Activated naive CD4-positive, alpha-beta T cell treated with anti-CD3 and anti-CD28 coated beads, Interleukin-2, amount 50 U/mL, for 72 hours (primary cell): ENCODE results near the gene CHML. TPM values are rescaled to one million over a fixed set of nuclear protein-coding genes. Genes with fewer than 3 reads are reported as not detected.

Source experiments
- ATAC-seq, 2 donors: fragments of 150-1000 bp; cut with Tn5 transposase; 2 replicates each; pipeline ENCODE4 v1.10.0; 2021; ENCODE audit warnings: mild to moderate bottlenecking in 2 of 2, moderate library complexity in 2 of 2
- DNase-seq, 2 donors: peaks; one replicate each; pipeline ENCODE4 v3.0.0; 2021 to 2022; ENCODE audit warnings: low spot score in 2 of 2
- H3K27ac Mint-ChIP-seq, 2 donors: one replicate each; pipeline ENCODE4 v1.8.0; 2022; ENCODE audit warnings: mild to moderate bottlenecking in 2 of 2, mixed read lengths in 2 of 2
- H3K36me3 Mint-ChIP-seq, 2 donors: one replicate each; pipeline ENCODE4 v1.8.0; 2022; ENCODE audit warnings: mixed read lengths in 2 of 2
- H3K9me3 Mint-ChIP-seq, 2 donors: one replicate each; pipeline ENCODE4 v1.8.0; 2022; ENCODE audit warnings: mixed read lengths in 2 of 2
- total RNA-seq, 2 donors: library from RNA; stranded (reverse); gene quantifications; one replicate each; pipeline ENCODE4 v1.2.3, GENCODE V29; 2022

The CHML gene
- total RNA-seq, 2 donors from 2014 or later = 13.1 to 16.2 TPM

- DNase-seq (no peak), ATAC-seq (no peak)
- H3K27ac Mint-ChIP-seq = no peak overlapping the region
- H3K36me3 Mint-ChIP-seq = peaks cover 22 to 46% of the 10 kb centered on the region in 2 donors
- H3K9me3 Mint-ChIP-seq = peaks cover 3 to 4% of the 10 kb centered on the region in 2 donors
Observed at GRCh38 chr1:241636291-241636690, 3.9 kb downstream of the CHML start.

DNA sequence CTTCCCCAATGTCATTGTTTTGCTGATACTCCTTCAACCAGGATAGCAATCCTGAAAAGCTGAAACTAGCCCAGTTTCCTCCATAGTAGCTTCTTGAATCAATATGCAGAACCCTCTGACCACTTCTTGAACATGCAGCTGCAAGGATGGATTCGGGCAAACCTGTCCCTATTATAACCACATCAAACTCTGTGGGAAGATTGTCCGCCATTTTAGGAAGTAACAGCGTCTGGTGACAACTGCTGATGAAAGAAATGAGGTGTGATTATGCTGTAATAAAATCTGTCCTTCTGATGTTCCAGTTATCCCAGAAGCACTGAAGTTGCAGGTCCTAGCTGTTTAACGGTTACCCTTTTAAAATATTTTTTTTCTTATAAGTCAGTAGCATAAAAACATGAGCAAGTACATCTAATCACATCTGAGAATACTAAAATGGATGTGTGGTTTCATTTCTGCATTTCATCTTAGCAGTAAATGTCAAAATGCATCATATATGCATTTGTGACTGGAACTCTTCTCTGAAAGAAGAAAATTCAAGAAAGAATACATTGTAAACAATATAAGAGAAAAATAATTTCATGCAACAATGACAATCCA, 4.5 kb downstream of the CHML start:
- H3K9me3 Mint-ChIP-seq = peaks cover 2 to 4% of the 10 kb centered on the region in 2 donors
- peaks cover 22 to 42% of the 10 kb centered on the region in 2 donors for H3K36me3 Mint-ChIP-seq
- ATAC-seq (no peak), DNase-seq (no peak)
- H3K27ac Mint-ChIP-seq = no peak overlapping the region

DNA sequence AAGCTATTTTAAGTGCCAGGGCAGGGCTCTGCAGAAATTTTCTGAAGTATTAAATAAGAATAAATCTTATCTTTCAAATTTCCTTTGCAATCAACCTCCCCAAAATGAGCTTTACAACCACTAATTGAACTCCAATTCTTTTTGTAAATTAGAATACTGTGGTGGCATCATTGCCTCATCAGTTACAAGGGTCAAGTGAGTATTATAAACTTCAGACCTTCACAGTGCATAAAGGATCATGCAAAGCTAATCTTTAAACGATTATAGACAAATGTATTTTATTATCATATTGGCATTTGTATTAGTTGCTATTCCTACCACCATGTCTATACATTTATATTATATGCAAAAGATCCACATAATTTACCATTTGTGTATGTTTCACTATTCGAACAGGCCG, 7.2 kb downstream of the CHML start:
- ATAC-seq (no peak), DNase-seq (no peak)
- Mint-ChIP-seq H3K27ac (no peak overlapping the region), H3K36me3 (peaks cover 13 to 32% of the 10 kb centered on the region in 2 donors), H3K9me3 (peaks cover 0 to 4% of the 10 kb centered on the region in 2 donors)

- H3K27ac Mint-ChIP-seq = no peak overlapping the region
- ATAC-seq (no peak), DNase-seq (no peak)
- H3K9me3 Mint-ChIP-seq = peaks cover 0 to 4% of the 10 kb centered on the region in 2 donors
- H3K36me3 Mint-ChIP-seq = peaks cover 9 to 32% of the 10 kb centered on the region in 2 donors
Observed at GRCh38 chr1:241631674-241632073, 8.5 kb downstream of the CHML start.

GRCh38 chr1:241630899-241631298, 9.3 kb downstream of the CHML start:
- ATAC-seq = no peak

DNA sequence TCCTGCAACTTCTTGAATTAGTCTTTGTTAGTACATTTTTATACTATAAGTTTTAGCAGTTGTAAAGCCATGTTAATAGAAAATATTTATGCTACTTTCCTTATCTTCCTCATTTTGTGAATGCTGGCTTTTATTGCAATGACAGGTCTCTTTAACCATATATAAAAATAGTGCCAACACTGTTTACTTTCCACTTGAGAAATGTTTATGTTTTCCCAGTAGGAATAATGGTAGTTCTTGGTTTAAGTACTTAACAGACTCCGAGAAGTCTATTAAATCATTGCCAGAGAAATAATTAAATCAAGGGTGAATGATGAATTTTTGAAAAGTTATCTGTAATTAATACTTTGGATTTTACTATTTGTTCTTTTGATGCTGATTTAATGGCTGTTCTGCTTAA, 9.7 kb downstream of the CHML start:
- Mint-ChIP-seq H3K36me3 (peaks cover 8 to 28% of the 10 kb centered on the region in 2 donors), H3K27ac (no peak overlapping the region), H3K9me3 (peaks cover 0 to 4% of the 10 kb centered on the region in 2 donors)
- DNase-seq (no peak), ATAC-seq (no peak)

More at GRCh38 chr1:241630899-241631298, 9.3 kb downstream of the CHML start:
- H3K9me3 Mint-ChIP-seq = peaks cover 0 to 4% of the 10 kb centered on the region in 2 donors
- H3K36me3 Mint-ChIP-seq = peaks cover 9 to 32% of the 10 kb centered on the region in 2 donors
- DNase-seq = no peak
- H3K27ac Mint-ChIP-seq = no peak overlapping the region

GRCh38 chr1:241630005-241630404, 10.2 kb downstream of the CHML start:
- Mint-ChIP-seq H3K27ac (no peak overlapping the region), H3K9me3 (peaks cover 0 to under 1% of the 10 kb centered on the region in 2 donors), H3K36me3 (peaks cover 3 to 23% of the 10 kb centered on the region in 2 donors)
- no peak for ATAC-seq
- no peak for DNase-seq

GRCh38 chr1:241627453-241628259, 12.5 kb downstream of the CHML start:
- peak overlapping the region in 1 of 2 donors; percentile 79 for H3K27ac Mint-ChIP-seq
- ATAC-seq = peak; percentile 73 to 84
- H3K9me3 Mint-ChIP-seq = no peaks in the 10 kb centered on the region
- DNase-seq = peak in 1 of 2 donors; percentile 31
- peaks cover 0 to 10% of the 10 kb centered on the region in 2 donors for H3K36me3 Mint-ChIP-seq

DNA sequence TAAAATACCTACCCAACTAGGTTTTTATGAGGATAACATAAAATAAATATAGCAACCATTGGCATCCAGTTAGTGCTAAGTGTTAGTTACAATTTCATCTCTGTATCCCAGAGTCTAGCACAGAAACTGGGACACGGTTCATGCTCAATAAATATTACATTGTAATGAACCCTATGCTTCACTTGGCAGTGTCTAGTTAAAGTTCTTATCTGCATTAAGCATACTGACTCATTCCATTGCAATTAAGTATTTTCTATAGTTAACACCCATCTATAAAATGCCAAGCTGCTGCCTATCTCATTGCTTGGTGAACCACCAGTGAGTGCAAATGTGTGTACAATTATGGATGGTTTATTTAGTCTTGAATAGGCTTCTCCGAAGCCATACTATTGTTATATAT, 15.2 kb downstream of the CHML start:
- H3K9me3 Mint-ChIP-seq = no peaks in the 10 kb centered on the region
- no peak overlapping the region for H3K27ac Mint-ChIP-seq
- H3K36me3 Mint-ChIP-seq = no peaks in the 10 kb centered on the region
- DNase-seq (no peak), ATAC-seq (no peak)

DNA sequence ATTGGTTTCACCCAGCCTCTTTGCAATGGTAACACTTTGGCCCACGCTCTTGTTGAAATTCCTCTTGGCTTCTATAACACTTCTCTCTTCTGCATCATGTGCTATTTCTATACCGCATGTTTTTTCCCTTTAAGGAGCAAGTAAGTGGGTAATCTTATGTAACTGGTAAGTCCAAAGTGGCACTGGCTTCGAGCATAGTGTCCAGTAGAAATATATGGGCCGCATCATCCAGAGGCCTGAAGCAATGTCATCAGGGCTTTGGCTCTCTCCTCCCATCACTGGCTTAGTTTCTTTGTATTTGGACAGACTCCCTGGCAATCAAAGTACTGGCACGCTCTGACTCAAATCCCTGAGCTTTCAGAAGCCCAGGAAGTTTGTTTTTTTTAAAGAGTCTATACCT, 17.5 kb downstream of the CHML start:
- Mint-ChIP-seq H3K27ac (no peak overlapping the region), H3K9me3 (no peaks in the 10 kb centered on the region), H3K36me3 (no peaks in the 10 kb centered on the region)
- DNase-seq (no peak), ATAC-seq (no peak)

DNA sequence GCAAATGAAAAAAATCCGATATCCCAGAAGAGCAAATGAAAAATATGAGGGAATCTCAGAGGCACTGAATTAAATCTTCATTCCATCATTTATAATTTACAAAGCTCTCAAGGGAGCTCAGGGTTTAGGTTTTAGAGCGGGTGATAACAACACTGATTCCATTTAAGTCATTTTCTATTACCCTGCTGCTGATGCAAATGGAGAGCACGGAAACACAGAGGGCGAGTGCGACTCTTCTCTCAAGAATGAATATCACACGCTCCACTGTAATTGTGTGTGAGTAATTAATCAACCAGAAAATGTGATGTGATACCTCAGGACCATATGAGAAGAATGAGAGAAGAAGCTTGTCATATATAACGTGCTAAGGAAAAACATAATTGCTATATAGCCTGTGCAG, 22.7 kb downstream of the CHML start:
- ATAC-seq (peak in 1 of 2 donors; percentile 37), DNase-seq (no peak)
- no peaks in the 10 kb centered on the region for H3K36me3 Mint-ChIP-seq
- H3K27ac Mint-ChIP-seq = no peak overlapping the region
- H3K9me3 Mint-ChIP-seq = no peaks in the 10 kb centered on the region

DNA sequence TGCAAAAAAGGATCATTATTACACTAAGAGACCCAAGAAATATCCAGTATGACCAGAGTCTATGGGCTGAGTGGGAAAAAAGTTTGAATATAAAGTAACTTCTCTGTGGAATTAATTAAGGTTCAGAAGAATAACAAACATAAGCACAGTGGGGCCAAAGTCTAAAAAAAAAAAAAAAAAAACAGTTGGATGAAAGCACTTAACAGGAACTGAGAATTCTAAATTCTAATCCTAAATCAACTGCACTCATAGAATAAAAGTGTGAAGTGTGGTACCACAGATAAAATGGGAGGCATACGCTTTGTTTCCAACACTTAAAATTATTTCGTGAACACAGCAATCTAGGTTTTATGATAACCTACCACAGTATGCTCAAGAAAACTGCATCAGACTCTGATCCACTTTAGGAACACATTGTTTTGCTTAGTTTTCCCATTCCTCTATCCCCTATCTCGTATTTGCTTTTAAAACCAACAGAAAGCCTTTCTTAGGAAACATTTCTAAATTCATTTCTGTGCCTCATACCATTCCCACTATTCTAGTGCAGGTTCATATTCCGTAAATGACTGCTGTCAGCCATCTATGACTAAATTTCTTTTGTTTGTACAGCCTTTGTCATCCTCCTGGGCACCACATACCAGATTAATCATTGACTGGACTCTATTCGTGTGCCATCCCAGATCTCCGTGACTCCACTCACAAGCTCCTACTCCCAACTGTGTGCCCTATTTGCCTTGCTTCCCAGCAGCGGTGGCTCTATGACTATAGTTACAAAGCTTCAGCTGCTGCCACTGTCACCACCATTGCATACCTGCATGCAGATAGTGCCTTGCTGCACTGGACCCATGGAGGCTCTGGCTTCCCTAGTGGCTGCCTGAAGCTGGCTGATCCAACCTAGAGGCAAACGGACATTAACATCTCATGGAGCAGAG, 24.9 kb downstream of the CHML start:
- no peaks in the 10 kb centered on the region for H3K9me3 Mint-ChIP-seq
- H3K27ac Mint-ChIP-seq = peak overlapping the region in 1 of 2 donors; percentile 44
- no peaks in the 10 kb centered on the region for H3K36me3 Mint-ChIP-seq
- DNase-seq (no peak), ATAC-seq (no peak)

DNA sequence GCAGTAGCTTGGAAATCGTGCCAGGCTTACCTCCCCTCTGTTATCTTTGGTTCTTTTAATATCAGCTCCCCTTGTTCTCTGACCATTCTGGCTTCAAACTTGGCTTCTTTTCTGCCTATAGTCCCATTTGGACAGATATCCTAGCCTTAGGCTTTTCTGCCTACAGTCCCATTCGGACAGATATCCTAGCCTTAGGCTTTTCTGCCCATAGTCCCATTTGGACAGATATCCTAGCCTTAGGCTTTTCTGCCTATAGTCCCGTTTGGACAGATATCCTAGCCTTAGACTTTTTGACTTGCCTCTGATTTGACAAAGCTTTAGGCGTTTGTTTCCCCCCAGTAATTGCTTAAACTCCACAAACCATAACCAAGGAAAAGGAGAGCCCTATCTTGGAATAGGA, 25.6 kb downstream of the CHML start:
- Mint-ChIP-seq H3K36me3 (no peaks in the 10 kb centered on the region), H3K9me3 (no peaks in the 10 kb centered on the region), H3K27ac (no peak overlapping the region)
- no peak for ATAC-seq
- no peak for DNase-seq

- no peaks in the 10 kb centered on the region for H3K36me3 Mint-ChIP-seq
- DNase-seq (no peak), ATAC-seq (peak; percentile 44 to 64)
- H3K27ac Mint-ChIP-seq = no peak overlapping the region
- H3K9me3 Mint-ChIP-seq = no peaks in the 10 kb centered on the region
Observed at GRCh38 chr1:241614144-241614543, 26.0 kb downstream of the CHML start.

DNA sequence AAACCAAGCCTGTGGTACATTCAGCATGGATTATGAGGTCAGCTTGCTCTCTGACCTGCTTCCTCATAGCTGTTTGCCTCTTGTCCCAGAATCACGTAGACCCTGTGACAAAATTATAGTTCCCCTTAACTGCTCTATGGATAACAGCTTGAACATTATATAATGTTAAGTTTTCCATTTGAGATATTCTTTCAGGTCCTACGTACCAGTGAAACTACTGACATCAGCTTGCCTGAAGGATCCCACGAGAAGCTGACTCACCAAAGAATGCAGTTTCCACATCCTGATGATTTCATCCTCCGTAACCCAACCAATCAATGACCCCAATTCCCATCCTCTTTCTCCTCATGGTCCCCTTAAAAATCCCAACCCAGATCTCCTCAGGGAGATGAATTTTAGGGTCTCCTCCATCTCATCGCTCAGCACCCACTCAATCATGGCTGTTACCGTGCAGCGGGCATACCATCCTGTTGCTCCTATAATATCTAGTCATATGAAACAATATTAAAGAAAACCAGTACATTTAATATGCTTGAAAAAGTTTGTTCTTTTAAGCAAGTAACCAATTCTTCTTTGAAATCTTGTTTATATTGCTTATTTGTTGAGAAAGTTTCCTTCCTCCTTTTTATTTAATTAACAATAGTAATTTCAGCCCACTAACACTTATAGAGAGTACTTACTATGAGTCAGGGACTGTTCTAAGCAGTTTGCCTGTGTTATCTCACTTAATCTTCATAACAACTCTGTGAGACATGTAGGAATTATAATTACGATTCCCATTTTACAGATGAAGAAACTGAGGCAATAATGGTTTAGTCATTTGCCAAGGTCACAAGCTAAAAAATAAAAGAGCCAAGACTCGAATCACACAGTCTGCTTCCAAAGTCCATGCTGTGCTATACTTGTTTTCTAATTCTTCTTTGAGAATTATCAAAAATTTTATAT, 27.4 kb downstream of the CHML start:
- H3K27ac Mint-ChIP-seq = peak overlapping the region in 1 of 2 donors; percentile 32
- H3K36me3 Mint-ChIP-seq = no peaks in the 10 kb centered on the region
- no peaks in the 10 kb centered on the region for H3K9me3 Mint-ChIP-seq
- ATAC-seq (peak in 1 of 2 donors; percentile 38), DNase-seq (no peak)

- ATAC-seq (no peak), DNase-seq (no peak)
- no peak overlapping the region for H3K27ac Mint-ChIP-seq
- H3K9me3 Mint-ChIP-seq = no peaks in the 10 kb centered on the region
- no peaks in the 10 kb centered on the region for H3K36me3 Mint-ChIP-seq
Observed at GRCh38 chr1:241611736-241612135, 28.4 kb downstream of the CHML start.
